Endothelial cell of umbilical vein (primary cell): ENCODE results near the gene EEFSEC. TPM values are rescaled to one million over a fixed set of nuclear protein-coding genes. Genes with fewer than 3 reads are reported as not detected.

Experiments
- BruUV-seq: library from RNA; stranded (reverse); fragments of 400-500 nt; replicated peaks from 2 replicates; lab custom pipeline; 2021; lab: Mats Ljungman, UMichigan
- CTCF ChIA-PET: fragments of 300-600, 350-600 bp; sonication (Branson Sonifier 250); formaldehyde crosslinking; loops from one replicate; lab custom pipeline; 2021; ENCODE audit warnings: antibody characterized with exemption, inconsistent platforms; lab: Charles Lee
- POLR2A ChIA-PET: fragments of 300-600, 350-600 bp; sonication (Branson Sonifier 250); formaldehyde crosslinking; loops from one replicate; lab custom pipeline; 2021; ENCODE audit warnings: antibody characterized with exemption, inconsistent platforms; lab: Charles Lee
- DNase-seq: peaks from one replicate; pipeline ENCODE4 v3.0.0-alpha.2; 2011; ENCODE audit warnings: low read depth, low spot score
- FAIRE-seq: peaks from 2 replicates; lab custom pipeline; 2011; peaks lifted over from hg19 to GRCh38; lab: Jason Lieb, UNC
- H2AFZ ChIP-seq: 2 replicates; pipeline ENCODE4 v1.6.0; 2012; ENCODE audit warnings: low read depth, low read length, control low read depth, inconsistent platforms
- H3K27ac ChIP-seq: 2 replicates; pipeline ENCODE4 v1.5.1; 2011; ENCODE audit warnings: low read depth, mild to moderate bottlenecking, control low read depth, low read length, moderate library complexity; ENCODE audit not compliant: insufficient read depth
- H3K27me3 ChIP-seq, 2 experiments: 2 replicates each; pipeline versions ENCODE4 v1.6.0 to v1.6.1; 2011; ENCODE audit warnings: low read length in 2 of 2, mixed read lengths in 1 of 2; ENCODE audit not compliant: control insufficient read depth in 2 of 2, insufficient read depth in 2 of 2
- H3K36me3 ChIP-seq, 2 experiments: 2 replicates in 1 of 2; 3 replicates in 1 of 2; pipeline ENCODE4 v1.5.1; 2011; ENCODE audit warnings: low read length in 2 of 2, mild to moderate bottlenecking in 1 of 2, moderate library complexity in 1 of 2; ENCODE audit not compliant: control insufficient read depth in 2 of 2, insufficient read depth in 2 of 2; ENCODE audit errors: extremely low read depth in 1 of 2
- H3K4me1 ChIP-seq: 3 replicates; pipeline ENCODE4 v1.5.1; 2011; ENCODE audit warnings: mild to moderate bottlenecking, low read length; ENCODE audit not compliant: control insufficient read depth, insufficient read depth; ENCODE audit errors: extremely low read depth
- H3K4me2 ChIP-seq: 2 replicates; pipeline ENCODE4 v1.6.1; 2011; ENCODE audit warnings: low read length, control low read depth, mixed read lengths; ENCODE audit not compliant: insufficient read depth
- H3K4me3 ChIP-seq, 3 experiments: fragments of 200-600 bp in 1 of 3; sonication (generic), shearing (Covaris generic) in 1 of 3; replicated peaks in 1 of 3; 2 replicates each; pipeline ENCODE4 v1.5.1; 2011 to 2016; ENCODE audit warnings: control low read depth in 3 of 3, low read length in 3 of 3, mild to moderate bottlenecking in 2 of 3, inconsistent platforms in 1 of 3, low read depth in 1 of 3, moderate library complexity in 1 of 3; ENCODE audit not compliant: insufficient read depth in 1 of 3
- H3K79me2 ChIP-seq: 2 replicates; pipeline ENCODE4 v1.6.0; 2012; ENCODE audit warnings: low read length, inconsistent platforms; ENCODE audit not compliant: control insufficient read depth, insufficient read depth
- H3K9ac ChIP-seq: replicated peaks from 2 replicates; pipeline ENCODE3; 2011; ENCODE audit warnings: low read length, control low read depth; ENCODE audit not compliant: insufficient read depth; ENCODE audit errors: extremely low read depth
- H3K9me1 ChIP-seq: replicated peaks from 3 replicates; pipeline ENCODE4 v1.6.0; 2011; ENCODE audit warnings: mild to moderate bottlenecking, low read length; ENCODE audit not compliant: control insufficient read depth, insufficient read depth; ENCODE audit errors: extremely low read depth
- H3K9me3 ChIP-seq: replicated peaks from 2 replicates; pipeline ENCODE4 v1.5.1; 2012; ENCODE audit warnings: low read length, inconsistent platforms; ENCODE audit not compliant: control insufficient read depth, insufficient read depth
- H4K20me1 ChIP-seq: replicated peaks from 2 replicates; pipeline ENCODE3; 2011; ENCODE audit warnings: mild to moderate bottlenecking, low read length; ENCODE audit not compliant: control insufficient read depth, insufficient read depth; ENCODE audit errors: extremely low read depth
- EZH2 ChIP-seq: IDR thresholded peaks from 2 replicates; pipeline ENCODE4 v1.6.1; 2012; ENCODE audit warnings: borderline replicate concordance, low read depth, mild to moderate bottlenecking, moderate library complexity, low read length, inconsistent platforms; ENCODE audit not compliant: severe bottlenecking
- FOS ChIP-seq: IDR thresholded peaks from 2 replicates; pipeline ENCODE4 v1.6.1; 2011; ENCODE audit warnings: mild to moderate bottlenecking, low read length, moderate library complexity, borderline replicate concordance; ENCODE audit not compliant: insufficient read depth
- GATA2 ChIP-seq: IDR thresholded peaks from 2 replicates; pipeline ENCODE4 v1.7.0; 2011; ENCODE audit warnings: low read depth, mild to moderate bottlenecking, moderate library complexity, mixed read lengths, low read length; ENCODE audit not compliant: insufficient read length, insufficient read depth
- MYC ChIP-seq: IDR thresholded peaks from one replicate; pipeline ENCODE4 v1.6.1; 2011; ENCODE audit warnings: mild to moderate bottlenecking, low read depth, low read length
- POLR2A ChIP-seq: IDR thresholded peaks from 2 replicates; pipeline ENCODE4 v1.6.1; 2012; ENCODE audit warnings: low read depth, mild to moderate bottlenecking, control low read depth, low read length
- dilution Hi-C: fragments of 300-500 bp; cut with MboI; formaldehyde crosslinking; loops from one replicate; pipeline ENCODE4 v1.15.0; 2019; ENCODE audit warnings: low sequenced_read_pairs; ENCODE audit not compliant: extremely low pct_ligation_motif_present
- intact Hi-C: fragments of 100-400 bp; cut with micrococcal nuclease; formaldehyde crosslinking; loops from one replicate; pipeline ENCODE4 v1.10.0; 2022
- polyA plus RNA-seq, 4 experiments: library from polyadenylated mRNA; depleted of rRNA in 3 of 4; stranded (reverse) in 3 of 4; unstranded in 1 of 4; fragments of >200 nt; gene quantifications; 2 replicates each; pipeline versions ENCODE4 v1.2.1 to v1.2.3, GENCODE V29; 2011 to 2012; ENCODE audit warnings: missing spikeins in 1 of 4
- total RNA-seq: library from RNA; stranded (reverse); gene quantifications from 2 replicates; pipeline ENCODE4 v1.2.3, GENCODE V29; 2021
- TF ChIP-seq, protein P1 (sequence below): IDR thresholded peaks from 2 replicates; pipeline ENCODE4 v1.6.1; 2011; ENCODE audit not compliant: insufficient read depth, insufficient read length
- TF ChIP-seq, protein P2 (sequence below), 2 donors: IDR thresholded peaks; 1 replicate in 1 of 2; 2 replicates in 1 of 2; pipeline ENCODE4 v1.5.1; 2011; ENCODE audit warnings: low read length in 2 of 2, mild to moderate bottlenecking in 2 of 2, moderate library complexity in 2 of 2, control low read depth in 1 of 2, inconsistent platforms in 1 of 2, low read depth in 1 of 2; ENCODE audit not compliant: insufficient read depth in 1 of 2; ENCODE audit errors: extremely low read depth in 1 of 2

The EEFSEC gene
- total and polyA plus RNA-seq, 2 donors (not counting 3 experiments of a cell fraction or from before 2014, with no cell fraction given), result 13.1 to 14.5 TPM

DNA sequence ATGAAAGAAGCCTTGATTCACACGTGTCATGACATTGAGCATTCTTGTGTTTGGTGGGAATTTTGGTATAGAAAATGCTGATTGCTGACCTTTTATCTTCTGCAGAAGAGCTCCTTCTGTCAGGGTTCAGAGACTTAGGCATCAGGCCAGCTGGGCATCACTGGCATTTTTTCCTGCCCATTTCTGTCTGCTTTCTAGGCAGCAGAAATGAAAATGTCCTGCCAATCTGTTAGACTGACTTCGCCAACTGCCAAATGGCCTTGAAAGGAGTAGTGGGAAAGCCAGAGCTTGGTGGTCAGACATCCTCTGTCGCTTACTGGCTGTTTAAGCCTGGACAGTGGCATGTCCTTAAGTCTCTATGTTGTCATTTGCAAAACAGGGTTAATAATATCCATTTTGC lies 57.4 kb downstream of the EEFSEC start:
- no peak overlapping the region for H3K9ac ChIP-seq
- no peaks in the 10 kb centered on the region for H4K20me1 ChIP-seq
- FAIRE-seq (peak; percentile 26), DNase-seq (no peak)
- no peaks in the 10 kb centered on the region for H3K36me3 ChIP-seq
- H3K4me3 ChIP-seq, result no peak overlapping the region
- H3K9me1 ChIP-seq, result no peaks in the 10 kb centered on the region
- dilution Hi-C loops, result no loop called here
- TF ChIP-seq, protein P1, sequence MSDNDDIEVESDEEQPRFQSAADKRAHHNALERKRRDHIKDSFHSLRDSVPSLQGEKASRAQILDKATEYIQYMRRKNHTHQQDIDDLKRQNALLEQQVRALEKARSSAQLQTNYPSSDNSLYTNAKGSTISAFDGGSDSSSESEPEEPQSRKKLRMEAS, result no peak
- TF ChIP-seq MYC (no peak), POLR2A (no peak), EZH2 (no peak), GATA2 (no peak), FOS (no peak)
- H2AFZ ChIP-seq, result no peak overlapping the region
- no peaks in the 10 kb centered on the region for H3K27me3 ChIP-seq
- POLR2A ChIA-PET, result no interaction called here
- CTCF ChIA-PET, result interaction anchor here (1.3 to 1.7 kb wide), 2 partner anchors 12 to 15 kb away, joined by 4 to 5 read pairs; no protein-coding TSS in a partner anchor
- H3K4me1 ChIP-seq, result peaks cover 3% of the 10 kb centered on the region
- no peaks in the 10 kb centered on the region for H3K79me2 ChIP-seq
- H3K27ac ChIP-seq, result no peak overlapping the region
- no peaks in the 10 kb centered on the region for H3K9me3 ChIP-seq
- H3K4me2 ChIP-seq, result no peak overlapping the region
- intact Hi-C loops, result no loop called here
- no TSS peak for BruUV-seq

DNA sequence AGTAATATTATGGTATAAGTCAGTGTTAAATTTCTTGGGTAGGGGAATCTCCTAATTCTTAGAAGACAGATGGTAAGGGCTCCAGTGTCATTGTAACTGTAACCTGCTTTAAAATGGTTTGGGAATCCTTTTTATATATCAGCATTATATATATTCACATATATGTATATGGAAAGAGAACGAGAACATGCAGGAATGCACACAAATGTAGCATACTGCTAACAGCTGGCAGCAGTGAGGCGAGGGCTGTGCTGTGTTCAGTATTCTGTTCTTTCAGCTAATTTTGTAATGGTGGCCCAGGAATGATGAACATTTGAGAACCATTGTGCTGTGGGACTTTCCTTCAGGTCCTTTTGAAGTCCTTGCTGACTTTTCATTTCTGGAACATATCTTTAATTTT lies 60.8 kb downstream of the EEFSEC start:
- no peak overlapping the region for H3K9ac ChIP-seq
- H3K4me1 ChIP-seq, result no peaks in the 10 kb centered on the region
- H3K27me3 ChIP-seq, result no peaks in the 10 kb centered on the region
- intact Hi-C loops, result no loop called here
- FAIRE-seq, result no peak
- TF ChIP-seq FOS (no peak), GATA2 (no peak), POLR2A (no peak)
- TF ChIP-seq, protein P2, sequence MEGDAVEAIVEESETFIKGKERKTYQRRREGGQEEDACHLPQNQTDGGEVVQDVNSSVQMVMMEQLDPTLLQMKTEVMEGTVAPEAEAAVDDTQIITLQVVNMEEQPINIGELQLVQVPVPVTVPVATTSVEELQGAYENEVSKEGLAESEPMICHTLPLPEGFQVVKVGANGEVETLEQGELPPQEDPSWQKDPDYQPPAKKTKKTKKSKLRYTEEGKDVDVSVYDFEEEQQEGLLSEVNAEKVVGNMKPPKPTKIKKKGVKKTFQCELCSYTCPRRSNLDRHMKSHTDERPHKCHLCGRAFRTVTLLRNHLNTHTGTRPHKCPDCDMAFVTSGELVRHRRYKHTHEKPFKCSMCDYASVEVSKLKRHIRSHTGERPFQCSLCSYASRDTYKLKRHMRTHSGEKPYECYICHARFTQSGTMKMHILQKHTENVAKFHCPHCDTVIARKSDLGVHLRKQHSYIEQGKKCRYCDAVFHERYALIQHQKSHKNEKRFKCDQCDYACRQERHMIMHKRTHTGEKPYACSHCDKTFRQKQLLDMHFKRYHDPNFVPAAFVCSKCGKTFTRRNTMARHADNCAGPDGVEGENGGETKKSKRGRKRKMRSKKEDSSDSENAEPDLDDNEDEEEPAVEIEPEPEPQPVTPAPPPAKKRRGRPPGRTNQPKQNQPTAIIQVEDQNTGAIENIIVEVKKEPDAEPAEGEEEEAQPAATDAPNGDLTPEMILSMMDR (IDR thresholded peaks at IDR 0.05; ENCODE audit: extremely low read depth in 1 of 2, insufficient read depth in 1 of 2, low read depth in 1 of 2, low read length in 2 of 2), result no peak
- H3K9me3 ChIP-seq, result no peaks in the 10 kb centered on the region
- H3K4me2 ChIP-seq, result no peak overlapping the region
- H3K27ac ChIP-seq, result no peak overlapping the region
- H3K36me3 ChIP-seq, result no peaks in the 10 kb centered on the region
- DNase-seq, result no peak
- H3K9me1 ChIP-seq, result no peaks in the 10 kb centered on the region
- no TSS peak for BruUV-seq
- no peak overlapping the region for H3K4me3 ChIP-seq
- ChIA-PET POLR2A (no interaction called here), CTCF (interaction anchor here (1.8 kb wide), 1 partner anchor 10 kb away, joined by 4 read pairs; no protein-coding TSS in a partner anchor)
- no peaks in the 10 kb centered on the region for H4K20me1 ChIP-seq
- no peak overlapping the region for H2AFZ ChIP-seq
- dilution Hi-C loops, result no loop called here
- H3K79me2 ChIP-seq, result no peaks in the 10 kb centered on the region
